Gastroesophageal sphincter (tissue), 4 donors: ENCODE measurements around the gene C12orf42. TPM values are rescaled to one million over a fixed set of nuclear protein-coding genes. Genes with fewer than 3 reads are reported as not detected.

Experiments
- ATAC-seq: fragments of 150-250 bp; one replicate; pipeline ENCODE4 v1.9.1; 2016; ENCODE audit warnings: mild to moderate bottlenecking, moderate library complexity
- H3K27ac ChIP-seq, 4 donors: fragments of 200-600 bp; sonication (generic) in 3 of 4; 1 replicate in 3 of 4; 2 replicates in 1 of 4; pipeline ENCODE4 v1.5.1; 2016 to 2019
- H3K27me3 ChIP-seq: fragments of 200-600 bp; sonication (generic); one replicate; pipeline ENCODE4 v1.5.1; 2019
- H3K36me3 ChIP-seq, 2 donors: fragments of 200-600 bp; sonication (generic); one replicate each; pipeline ENCODE4 v1.5.1; 2019; ENCODE audit warnings: control low read depth in 1 of 2
- H3K4me1 ChIP-seq, 3 donors: fragments of 200-600 bp; sonication (generic); 1 replicate in 2 of 3; 2 replicates in 1 of 3; pipeline ENCODE4 v1.5.1; 2016 to 2019; ENCODE audit warnings: control low read depth in 2 of 3
- H3K4me3 ChIP-seq, 2 donors: fragments of 200-600 bp; sonication (generic); one replicate each; pipeline ENCODE4 v1.5.1; 2019; ENCODE audit warnings: mild to moderate bottlenecking in 1 of 2, moderate library complexity in 1 of 2
- H3K9me3 ChIP-seq, 3 donors: fragments of 200-600 bp; sonication (generic); one replicate each; pipeline ENCODE4 v1.5.1; 2017 to 2019; ENCODE audit warnings: control low read depth in 2 of 3
- EP300 ChIP-seq: sonication (generic); formaldehyde crosslinking; IDR thresholded peaks from one replicate; pipeline ENCODE4 v1.6.1; 2017; ENCODE audit warnings: antibody characterized with exemption, mild to moderate bottlenecking
- POLR2A ChIP-seq, 2 donors: fragments of 450-650 bp; IDR thresholded peaks; one replicate each; pipeline ENCODE4 v1.6.1; 2017; ENCODE audit warnings: antibody characterized with exemption in 2 of 2, mild to moderate bottlenecking in 2 of 2, moderate library complexity in 1 of 2
- POLR2AphosphoS5 ChIP-seq: sonication (generic); formaldehyde crosslinking; IDR thresholded peaks from one replicate; pipeline ENCODE4 v1.6.1; 2017; ENCODE audit warnings: antibody characterized with exemption
- WGBS, 2 donors: methylation state at CpG; one replicate each; pipeline ENCODE4 v1.1.5; 2018; ENCODE audit warnings: low coverage in 1 of 2; 5-methylcytosine and 5-hydroxymethylcytosine counted together
- total RNA-seq, 4 donors: library from RNA; depleted of rRNA; stranded (reverse); fragments of >200 nt; gene quantifications; one replicate each; pipeline ENCODE4 v1.1.0, GENCODE V29; 2016
- TF ChIP-seq, protein P1 (sequence below), 4 experiments: fragments of 200-600 bp in 2 of 4; fragments of 450-650 bp in 2 of 4; sonication (generic) in 1 of 4; IDR thresholded peaks; one replicate each; pipeline ENCODE4 v1.5.1; 2017 to 2019; ENCODE audit warnings: antibody characterized with exemption in 4 of 4, mild to moderate bottlenecking in 2 of 4, moderate library complexity in 2 of 4

Gene C12orf42
- total RNA-seq, 4 donors from 2014 or later, result not detected

DNA sequence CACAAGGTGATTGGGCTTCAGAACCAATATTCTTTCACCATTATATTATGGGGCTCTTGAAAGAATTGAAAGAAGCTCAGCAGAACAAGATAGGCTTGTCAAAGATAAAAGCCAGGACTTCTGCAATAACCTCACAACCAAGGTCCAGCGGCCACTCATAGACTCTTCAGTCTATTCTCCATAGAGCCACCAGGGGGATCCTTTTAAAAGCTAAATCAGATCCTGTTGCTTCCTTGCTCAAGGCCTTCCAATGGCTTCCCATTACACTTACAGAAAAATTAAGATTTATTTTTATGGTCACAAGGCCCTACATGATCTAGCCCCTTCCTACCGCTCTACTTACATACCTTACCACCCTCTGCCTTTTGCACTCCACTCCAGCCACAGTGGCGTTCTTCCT is 169.6 kb downstream of the C12orf42 start:
- 88% methylated on average over 3 of the region's 3 CpGs for WGBS, 2 donors
- Histone ChIP-seq H3K4me1 (no peaks in the 10 kb centered on the region), H3K27ac (no peak overlapping the region), H3K27me3 (no peaks in the 10 kb centered on the region), H3K4me3 (no peak overlapping the region), H3K9me3 (no peaks in the 10 kb centered on the region), H3K36me3 (no peaks in the 10 kb centered on the region)
- ATAC-seq, result no peak
- TF ChIP-seq POLR2A (IDR thresholded peaks at IDR 0.05) (no peak), POLR2AphosphoS5 (no peak), EP300 (no peak)
- TF ChIP-seq, protein P1, sequence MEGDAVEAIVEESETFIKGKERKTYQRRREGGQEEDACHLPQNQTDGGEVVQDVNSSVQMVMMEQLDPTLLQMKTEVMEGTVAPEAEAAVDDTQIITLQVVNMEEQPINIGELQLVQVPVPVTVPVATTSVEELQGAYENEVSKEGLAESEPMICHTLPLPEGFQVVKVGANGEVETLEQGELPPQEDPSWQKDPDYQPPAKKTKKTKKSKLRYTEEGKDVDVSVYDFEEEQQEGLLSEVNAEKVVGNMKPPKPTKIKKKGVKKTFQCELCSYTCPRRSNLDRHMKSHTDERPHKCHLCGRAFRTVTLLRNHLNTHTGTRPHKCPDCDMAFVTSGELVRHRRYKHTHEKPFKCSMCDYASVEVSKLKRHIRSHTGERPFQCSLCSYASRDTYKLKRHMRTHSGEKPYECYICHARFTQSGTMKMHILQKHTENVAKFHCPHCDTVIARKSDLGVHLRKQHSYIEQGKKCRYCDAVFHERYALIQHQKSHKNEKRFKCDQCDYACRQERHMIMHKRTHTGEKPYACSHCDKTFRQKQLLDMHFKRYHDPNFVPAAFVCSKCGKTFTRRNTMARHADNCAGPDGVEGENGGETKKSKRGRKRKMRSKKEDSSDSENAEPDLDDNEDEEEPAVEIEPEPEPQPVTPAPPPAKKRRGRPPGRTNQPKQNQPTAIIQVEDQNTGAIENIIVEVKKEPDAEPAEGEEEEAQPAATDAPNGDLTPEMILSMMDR (IDR thresholded peaks at IDR 0.05), result no peak

DNA sequence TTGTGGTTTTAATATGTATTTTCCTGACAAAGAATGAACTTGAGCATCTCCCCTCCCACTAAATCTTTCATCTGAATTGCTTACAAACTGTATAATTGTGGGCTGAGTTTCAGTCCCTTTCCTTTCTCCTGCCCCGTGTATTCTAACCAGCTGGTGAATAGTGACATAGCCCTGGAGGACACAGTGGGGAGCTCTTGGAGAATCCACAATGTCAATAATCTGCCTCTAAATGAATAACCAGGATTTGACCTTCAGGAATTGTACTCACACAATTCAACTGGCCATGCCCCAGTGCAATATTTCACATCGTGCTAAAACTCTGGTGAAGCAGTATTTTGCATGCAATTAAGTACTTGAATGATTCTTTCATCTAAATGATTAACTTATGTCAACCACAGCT is 177.2 kb downstream of the C12orf42 start:
- no peaks in the 10 kb centered on the region for H3K4me1 ChIP-seq
- 53 to 58% methylated on average over 2 of the region's 2 CpGs for WGBS, 2 donors
- H3K36me3 ChIP-seq, result no peaks in the 10 kb centered on the region
- H3K27ac ChIP-seq, result no peak overlapping the region
- ATAC-seq, result no peak
- H3K4me3 ChIP-seq, result no peak overlapping the region
- peaks cover 0 to 11% (median 0%) of the 10 kb centered on the region in 3 donors for H3K9me3 ChIP-seq
- H3K27me3 ChIP-seq, result no peaks in the 10 kb centered on the region
- TF ChIP-seq, protein P1 (IDR thresholded peaks at IDR 0.05), result no peak
- TF ChIP-seq POLR2AphosphoS5 (no peak), POLR2A (IDR thresholded peaks at IDR 0.05) (no peak), EP300 (no peak)

DNA sequence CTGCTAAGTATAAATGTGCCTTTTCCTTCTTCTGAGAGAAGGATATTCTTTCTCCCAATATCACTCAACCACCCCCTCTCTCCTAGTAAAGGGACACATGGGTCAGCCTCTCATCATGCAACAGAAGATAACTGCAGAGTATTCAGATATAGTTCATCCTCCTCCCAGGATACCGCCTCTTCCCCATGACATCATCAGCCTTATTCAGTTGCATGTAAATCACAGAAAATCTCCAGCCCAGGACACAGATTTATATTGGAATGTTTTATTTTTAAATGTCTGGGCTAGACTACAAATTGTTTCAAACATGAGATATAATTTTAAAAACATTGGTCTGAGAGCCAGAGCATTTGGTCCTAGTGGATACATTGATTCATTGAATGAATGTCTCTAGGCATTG is 178.5 kb downstream of the C12orf42 start:
- TF ChIP-seq EP300 (no peak), POLR2AphosphoS5 (no peak), POLR2A (IDR thresholded peaks at IDR 0.05) (no peak)
- TF ChIP-seq, protein P1 (IDR thresholded peaks at IDR 0.05), result no peak
- no peak overlapping the region for H3K4me3 ChIP-seq
- no peaks in the 10 kb centered on the region for H3K36me3 ChIP-seq
- no peak overlapping the region for H3K27ac ChIP-seq
- H3K9me3 ChIP-seq, result peaks cover 0 to 11% (median 0%) of the 10 kb centered on the region in 3 donors
- no peak for ATAC-seq
- no peaks in the 10 kb centered on the region for H3K4me1 ChIP-seq
- no peaks in the 10 kb centered on the region for H3K27me3 ChIP-seq
- 62 to 78% methylated on average over 1 of the region's 1 CpG for WGBS, 2 donors

DNA sequence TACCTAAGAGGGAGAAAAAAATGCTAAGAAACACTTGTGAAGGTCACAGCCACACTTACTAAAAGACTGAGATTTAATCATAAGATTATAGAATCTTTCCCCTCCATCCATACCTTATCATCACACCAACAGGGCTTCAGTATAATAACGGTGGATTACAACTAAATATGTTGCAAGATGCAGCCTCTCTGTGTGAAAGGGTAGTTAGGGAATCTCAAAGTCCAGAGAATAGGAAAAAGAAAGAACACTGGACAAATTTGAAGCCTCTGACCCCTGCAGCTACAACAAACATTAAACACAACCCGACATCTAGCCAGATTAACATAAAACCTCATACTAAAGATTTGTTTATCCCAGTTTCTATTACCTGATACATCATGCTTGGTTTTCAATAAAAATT is 181.0 kb downstream of the C12orf42 start:
- no peak overlapping the region for H3K4me3 ChIP-seq
- no peak for ATAC-seq
- H3K27ac ChIP-seq, result no peak overlapping the region
- WGBS, 2 donors, result 60 to 93% methylated on average over 2 of the region's 2 CpGs
- H3K36me3 ChIP-seq, result no peaks in the 10 kb centered on the region
- H3K9me3 ChIP-seq, result peaks cover 0 to 11% (median 0%) of the 10 kb centered on the region in 3 donors
- no peaks in the 10 kb centered on the region for H3K27me3 ChIP-seq
- TF ChIP-seq POLR2AphosphoS5, result no peak
- no peak for TF ChIP-seq EP300
- TF ChIP-seq POLR2A (IDR thresholded peaks at IDR 0.05), result no peak
- TF ChIP-seq, protein P1 (IDR thresholded peaks at IDR 0.05), result no peak
- no peaks in the 10 kb centered on the region for H3K4me1 ChIP-seq

DNA sequence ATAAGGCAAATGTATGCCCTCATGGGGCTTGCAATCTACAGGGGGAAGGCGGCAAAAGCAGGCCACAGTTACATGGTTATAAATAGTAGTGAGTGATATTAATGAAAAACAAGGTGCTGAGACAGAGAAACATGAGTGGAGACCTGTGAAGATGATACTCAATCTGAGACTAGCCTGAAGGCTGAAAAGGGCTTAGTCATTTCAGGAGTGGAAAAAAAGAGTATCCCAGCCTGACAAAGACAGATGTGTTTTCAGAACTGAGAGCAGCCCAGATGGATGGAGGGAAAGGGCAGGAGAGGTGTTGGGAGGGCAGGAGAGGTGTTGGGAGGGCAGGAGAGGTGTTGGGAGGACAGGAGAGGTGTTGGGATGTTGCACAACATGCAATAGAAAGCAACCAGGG is 181.9 kb downstream of the C12orf42 start:
- H3K27ac ChIP-seq, result no peak overlapping the region
- 50 to 80% methylated on average over 1 of the region's 1 CpG for WGBS, 2 donors
- no peak overlapping the region for H3K4me3 ChIP-seq

More for the DNA sequence above, 181.9 kb downstream of the C12orf42 start:
- H3K4me1 ChIP-seq, result no peaks in the 10 kb centered on the region
- peaks cover 0 to 11% (median 0%) of the 10 kb centered on the region in 3 donors for H3K9me3 ChIP-seq
- H3K27me3 ChIP-seq, result no peaks in the 10 kb centered on the region
- TF ChIP-seq POLR2A (IDR thresholded peaks at IDR 0.05) (no peak), EP300 (no peak), POLR2AphosphoS5 (no peak)
- TF ChIP-seq, protein P1 (IDR thresholded peaks at IDR 0.05), result no peak
- ATAC-seq, result no peak
- no peaks in the 10 kb centered on the region for H3K36me3 ChIP-seq
